Neural cell (in vitro differentiated cells): ENCODE results near the gene MR1. TPM values are rescaled to one million over a fixed set of nuclear protein-coding genes. Genes with fewer than 3 reads are reported as not detected.

Experiments used
- H2AFZ ChIP-seq: fragments of 200-600, 300-800 bp; sonication (generic), shearing (Covaris generic); 2 replicates; pipeline ENCODE4 v1.6.0; 2014; ENCODE audit warnings: low read depth, mild to moderate bottlenecking, antibody characterized with exemption, low read length, moderate library complexity
- H3F3A ChIP-seq: fragments of 200-600 bp; shearing (Covaris generic); 2 replicates; pipeline ENCODE4 v1.6.1; 2016; ENCODE audit warnings: mild to moderate bottlenecking, moderate library complexity, mixed read lengths, antibody characterized with exemption, low read length; ENCODE audit not compliant: insufficient read depth, poor library complexity, severe bottlenecking
- H3K27ac ChIP-seq: fragments of 200-600, 300-800 bp; sonication (generic), shearing (Covaris generic); 2 replicates; pipeline ENCODE4 v1.5.1; 2014; ENCODE audit warnings: mild to moderate bottlenecking, low read length, moderate library complexity
- H3K27me3 ChIP-seq: fragments of 300-800, 200-600 bp; sonication (generic), shearing (Covaris generic); 2 replicates; pipeline ENCODE4 v1.6.0; 2014; ENCODE audit warnings: mild to moderate bottlenecking, low read depth, low read length, moderate library complexity; ENCODE audit not compliant: insufficient read depth
- H3K36me3 ChIP-seq: fragments of 300-800, 200-600 bp; sonication (generic), shearing (Covaris generic); 2 replicates; pipeline ENCODE4 v1.5.1; 2014; ENCODE audit warnings: mild to moderate bottlenecking, antibody characterized with exemption, low read length, moderate library complexity; ENCODE audit not compliant: insufficient read depth
- H3K4me2 ChIP-seq: fragments of 300-800, 200-600 bp; sonication (generic), shearing (Covaris generic); 2 replicates; pipeline ENCODE4 v1.6.0; 2014; ENCODE audit warnings: mild to moderate bottlenecking, low read length
- H3K4me3 ChIP-seq: fragments of 300-800, 200-600 bp; sonication (generic), shearing (Covaris generic); 2 replicates; pipeline ENCODE4 v1.5.1; 2014; ENCODE audit warnings: mild to moderate bottlenecking, low read length, moderate library complexity
- H3K79me2 ChIP-seq: fragments of 200-600 bp; shearing (Covaris generic); replicated peaks from 2 replicates; pipeline ENCODE4 v1.6.0; 2014; ENCODE audit warnings: mild to moderate bottlenecking, low read length, moderate library complexity; ENCODE audit not compliant: insufficient read depth
- H3K9ac ChIP-seq: fragments of 300-800, 200-600 bp; sonication (generic), shearing (Covaris generic); 2 replicates; pipeline ENCODE4 v1.6.1; 2016; ENCODE audit warnings: mild to moderate bottlenecking, low read length, mixed read lengths
- H3K9me2 ChIP-seq: fragments of 200-600 bp; shearing (Covaris generic); 2 replicates; pipeline ENCODE4 v1.6.1; 2016; ENCODE audit warnings: mild to moderate bottlenecking, low read length, mixed read lengths; ENCODE audit not compliant: insufficient read depth
- H3K9me3 ChIP-seq: fragments of 200-600, 300-800 bp; sonication (generic), shearing (Covaris generic); 2 replicates; pipeline ENCODE4 v1.6.1; 2016; ENCODE audit warnings: mild to moderate bottlenecking, mixed run types, low read length, moderate library complexity, mixed read lengths
- H4K20me1 ChIP-seq: fragments of 200-600 bp; shearing (Covaris generic); 2 replicates; pipeline ENCODE4 v1.6.1; 2016; ENCODE audit warnings: mild to moderate bottlenecking, mixed run types; ENCODE audit not compliant: insufficient read depth
- EP300 ChIP-seq: fragments of 450-650 bp; conservative IDR thresholded peaks from 2 replicates; pipeline ENCODE4 v1.6.1; 2014; ENCODE audit warnings: antibody characterized with exemption, mild to moderate bottlenecking, moderate library complexity; ENCODE audit not compliant: poor library complexity, severe bottlenecking
- EZH2 ChIP-seq: fragments of 200-600, 300-800 bp; shearing (Covaris generic), sonication (generic); IDR thresholded peaks from 2 replicates; pipeline ENCODE4 v1.6.1; 2014; ENCODE audit warnings: antibody characterized with exemption, low read length, borderline replicate concordance, mild to moderate bottlenecking; ENCODE audit not compliant: insufficient read depth, poor library complexity, severe bottlenecking
- MXI1 ChIP-seq: fragments of 450-650 bp; conservative IDR thresholded peaks from 2 replicates; pipeline ENCODE4 v1.6.1; 2014; ENCODE audit warnings: antibody characterized with exemption, mild to moderate bottlenecking; ENCODE audit not compliant: poor library complexity, severe bottlenecking
- POLR2AphosphoS5 ChIP-seq: IDR thresholded peaks from 2 replicates; pipeline ENCODE4 v1.6.1; 2012
- RAD21 ChIP-seq: fragments of 450-650 bp; conservative IDR thresholded peaks from 2 replicates; pipeline ENCODE4 v1.6.1; 2014; ENCODE audit warnings: antibody characterized with exemption, mild to moderate bottlenecking, moderate library complexity
- SMC3 ChIP-seq: fragments of 450-650 bp; conservative IDR thresholded peaks from 2 replicates; pipeline ENCODE4 v1.6.1; 2014; ENCODE audit warnings: antibody characterized with exemption, mild to moderate bottlenecking, moderate library complexity; ENCODE audit not compliant: poor library complexity
- TAF1 ChIP-seq: IDR thresholded peaks from 2 replicates; pipeline ENCODE4 v1.6.1; 2012; ENCODE audit warnings: low read depth
- polyA plus RNA-seq: library from polyadenylated mRNA; depleted of rRNA; stranded (reverse); fragments of >200 nt; gene quantifications from 2 replicates; pipeline ENCODE4 v1.2.3, GENCODE V29; 2014
- TF ChIP-seq, protein P1 (sequence below): IDR thresholded peaks from 2 replicates; pipeline ENCODE4 v1.6.1; 2012; ENCODE audit warnings: borderline replicate concordance
- TF ChIP-seq, protein P2 (sequence below): fragments of 450-650 bp; IDR thresholded peaks from 2 replicates; pipeline ENCODE4 v1.5.1; 2014; ENCODE audit warnings: antibody characterized with exemption, mild to moderate bottlenecking, moderate library complexity; ENCODE audit not compliant: poor library complexity, severe bottlenecking

MR1 gene
- polyA plus RNA-seq, 1 donor from 2014 or later: not detected

DNA sequence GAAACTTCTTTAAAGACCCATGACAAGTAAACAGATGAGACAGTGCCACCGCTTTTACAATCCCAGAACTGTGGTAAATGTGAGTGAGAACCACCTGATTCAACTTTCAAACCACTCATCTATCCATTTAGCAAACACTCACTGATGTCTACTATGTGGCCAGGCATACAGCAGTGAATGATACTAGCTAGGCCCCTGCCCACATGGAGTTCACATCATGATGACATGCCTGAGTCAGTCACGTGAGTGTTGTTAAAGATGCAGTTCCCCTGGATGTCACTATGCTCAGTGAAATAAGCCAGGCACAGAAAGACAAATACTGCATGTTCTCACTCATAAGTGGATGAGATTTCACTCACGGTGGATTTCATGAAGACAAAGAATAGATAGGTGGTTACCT, 39.5 kb upstream of the MR1 start:
- Histone ChIP-seq H3K36me3 (peaks cover 12% of the 10 kb centered on the region), H3K9me3 (no peaks in the 10 kb centered on the region), H4K20me1 (no peaks in the 10 kb centered on the region), H3K4me3 (no peak overlapping the region), H3K4me2 (no peak overlapping the region), H3K9me2 (no peaks in the 10 kb centered on the region), H3K27me3 (no peaks in the 10 kb centered on the region), H3K79me2 (no peaks in the 10 kb centered on the region), H3K27ac (no peak overlapping the region), H2AFZ (no peak overlapping the region), H3F3A (no peaks in the 10 kb centered on the region), H3K9ac (no peak overlapping the region)
- TF ChIP-seq MXI1: no peak
- no peak for TF ChIP-seq RAD21
- TF ChIP-seq, protein P1, sequence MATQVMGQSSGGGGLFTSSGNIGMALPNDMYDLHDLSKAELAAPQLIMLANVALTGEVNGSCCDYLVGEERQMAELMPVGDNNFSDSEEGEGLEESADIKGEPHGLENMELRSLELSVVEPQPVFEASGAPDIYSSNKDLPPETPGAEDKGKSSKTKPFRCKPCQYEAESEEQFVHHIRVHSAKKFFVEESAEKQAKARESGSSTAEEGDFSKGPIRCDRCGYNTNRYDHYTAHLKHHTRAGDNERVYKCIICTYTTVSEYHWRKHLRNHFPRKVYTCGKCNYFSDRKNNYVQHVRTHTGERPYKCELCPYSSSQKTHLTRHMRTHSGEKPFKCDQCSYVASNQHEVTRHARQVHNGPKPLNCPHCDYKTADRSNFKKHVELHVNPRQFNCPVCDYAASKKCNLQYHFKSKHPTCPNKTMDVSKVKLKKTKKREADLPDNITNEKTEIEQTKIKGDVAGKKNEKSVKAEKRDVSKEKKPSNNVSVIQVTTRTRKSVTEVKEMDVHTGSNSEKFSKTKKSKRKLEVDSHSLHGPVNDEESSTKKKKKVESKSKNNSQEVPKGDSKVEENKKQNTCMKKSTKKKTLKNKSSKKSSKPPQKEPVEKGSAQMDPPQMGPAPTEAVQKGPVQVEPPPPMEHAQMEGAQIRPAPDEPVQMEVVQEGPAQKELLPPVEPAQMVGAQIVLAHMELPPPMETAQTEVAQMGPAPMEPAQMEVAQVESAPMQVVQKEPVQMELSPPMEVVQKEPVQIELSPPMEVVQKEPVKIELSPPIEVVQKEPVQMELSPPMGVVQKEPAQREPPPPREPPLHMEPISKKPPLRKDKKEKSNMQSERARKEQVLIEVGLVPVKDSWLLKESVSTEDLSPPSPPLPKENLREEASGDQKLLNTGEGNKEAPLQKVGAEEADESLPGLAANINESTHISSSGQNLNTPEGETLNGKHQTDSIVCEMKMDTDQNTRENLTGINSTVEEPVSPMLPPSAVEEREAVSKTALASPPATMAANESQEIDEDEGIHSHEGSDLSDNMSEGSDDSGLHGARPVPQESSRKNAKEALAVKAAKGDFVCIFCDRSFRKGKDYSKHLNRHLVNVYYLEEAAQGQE: no peak
- TF ChIP-seq EZH2: no peak
- no peak for TF ChIP-seq POLR2AphosphoS5
- TF ChIP-seq, protein P2, sequence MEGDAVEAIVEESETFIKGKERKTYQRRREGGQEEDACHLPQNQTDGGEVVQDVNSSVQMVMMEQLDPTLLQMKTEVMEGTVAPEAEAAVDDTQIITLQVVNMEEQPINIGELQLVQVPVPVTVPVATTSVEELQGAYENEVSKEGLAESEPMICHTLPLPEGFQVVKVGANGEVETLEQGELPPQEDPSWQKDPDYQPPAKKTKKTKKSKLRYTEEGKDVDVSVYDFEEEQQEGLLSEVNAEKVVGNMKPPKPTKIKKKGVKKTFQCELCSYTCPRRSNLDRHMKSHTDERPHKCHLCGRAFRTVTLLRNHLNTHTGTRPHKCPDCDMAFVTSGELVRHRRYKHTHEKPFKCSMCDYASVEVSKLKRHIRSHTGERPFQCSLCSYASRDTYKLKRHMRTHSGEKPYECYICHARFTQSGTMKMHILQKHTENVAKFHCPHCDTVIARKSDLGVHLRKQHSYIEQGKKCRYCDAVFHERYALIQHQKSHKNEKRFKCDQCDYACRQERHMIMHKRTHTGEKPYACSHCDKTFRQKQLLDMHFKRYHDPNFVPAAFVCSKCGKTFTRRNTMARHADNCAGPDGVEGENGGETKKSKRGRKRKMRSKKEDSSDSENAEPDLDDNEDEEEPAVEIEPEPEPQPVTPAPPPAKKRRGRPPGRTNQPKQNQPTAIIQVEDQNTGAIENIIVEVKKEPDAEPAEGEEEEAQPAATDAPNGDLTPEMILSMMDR: no peak
- no peak for TF ChIP-seq EP300

DNA sequence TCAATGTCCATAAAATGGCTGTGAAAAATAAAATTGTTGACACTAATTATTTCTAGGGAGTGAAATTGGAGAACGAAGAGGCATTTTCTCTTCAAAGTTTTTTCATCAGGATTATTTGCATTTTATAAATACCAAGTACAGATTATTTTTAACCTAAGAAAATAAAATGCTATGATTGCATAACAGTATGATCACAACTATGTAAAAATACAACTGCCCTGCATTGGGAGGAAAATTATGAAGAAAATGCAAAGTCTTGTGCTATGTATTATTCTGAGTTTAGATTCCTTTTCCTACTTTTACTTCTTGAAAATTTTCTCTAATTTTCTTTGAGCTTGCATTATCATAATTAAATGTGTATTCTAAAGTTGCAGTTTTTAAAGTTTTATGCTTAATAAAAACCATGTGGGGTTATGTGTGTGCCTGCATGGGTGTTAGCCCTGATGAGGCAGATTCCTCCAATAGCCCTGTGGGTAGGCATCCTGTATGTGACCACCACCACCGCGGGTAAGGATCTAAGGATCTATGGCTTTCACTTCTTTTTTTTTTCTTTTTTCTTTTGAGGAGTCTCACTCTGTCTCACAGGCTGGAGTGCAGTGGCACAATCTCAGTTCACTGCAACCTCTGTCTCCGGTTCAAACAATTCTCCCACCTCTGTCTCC, 35.8 kb upstream of the MR1 start:
- Histone ChIP-seq H3K27me3 (no peaks in the 10 kb centered on the region), H3K79me2 (no peaks in the 10 kb centered on the region), H3K9me2 (no peaks in the 10 kb centered on the region), H3K27ac (no peak overlapping the region), H3K36me3 (peaks cover 12% of the 10 kb centered on the region), H3K4me2 (no peak overlapping the region), H3K9me3 (no peaks in the 10 kb centered on the region), H2AFZ (no peak overlapping the region), H3K4me3 (no peak overlapping the region), H4K20me1 (no peaks in the 10 kb centered on the region), H3F3A (peaks cover 3% of the 10 kb centered on the region), H3K9ac (no peak overlapping the region)
- TF ChIP-seq RAD21: no peak
- no peak for TF ChIP-seq EP300
- no peak for TF ChIP-seq MXI1
- TF ChIP-seq, protein P2: no peak
- TF ChIP-seq POLR2AphosphoS5: no peak
- no peak for TF ChIP-seq SMC3
- no peak for TF ChIP-seq TAF1
- TF ChIP-seq, protein P1: no peak
- no peak for TF ChIP-seq EZH2
